Measurements from ENCODE around the gene WNK2. TPM values are rescaled to one million over a fixed set of nuclear protein-coding genes. Genes with fewer than 3 reads are reported as not detected.
"Not testable (repeated sequence)": the region's sequence is repeated elsewhere in the genome, so short reads cannot be mapped to it uniquely, and the experiment has no call there.

The WNK2 gene
- total RNA-seq, 2 experiments from 2014 or later: 1.7 to 2.8 TPM

- Mint-ChIP-seq H3K27me3 (no peaks in the 10 kb centered on the region), H3K4me1 (ENCODE audit: low read depth) (no peaks in the 10 kb centered on the region), H3K9me3 (no peaks in the 10 kb centered on the region), H3K27ac (no peak overlapping the region), H3K4me3 (no peak overlapping the region), H3K36me3 (ENCODE audit: low read depth) (no peaks in the 10 kb centered on the region)
- TF ChIP-seq CTCF (IDR thresholded peaks at IDR 0.05): no peak
- ATAC-seq: no peak
- CTCF ChIA-PET: interaction anchor here (0.9 kb wide), 1 partner anchor 30 kb away, joined by 3 read pairs; no protein-coding TSS in a partner anchor
- POLR2A ChIA-PET: interaction anchor here (1.1 kb wide), 1 partner anchor 168 kb away, joined by 3 read pairs; no protein-coding TSS in a partner anchor
- intact Hi-C loops (cut with micrococcal nuclease): no loop called here
- no peak for DNase-seq
These were observed 145.8 kb downstream of the WNK2 start for GRCh38 chr9:93329629-93330280.

DNA sequence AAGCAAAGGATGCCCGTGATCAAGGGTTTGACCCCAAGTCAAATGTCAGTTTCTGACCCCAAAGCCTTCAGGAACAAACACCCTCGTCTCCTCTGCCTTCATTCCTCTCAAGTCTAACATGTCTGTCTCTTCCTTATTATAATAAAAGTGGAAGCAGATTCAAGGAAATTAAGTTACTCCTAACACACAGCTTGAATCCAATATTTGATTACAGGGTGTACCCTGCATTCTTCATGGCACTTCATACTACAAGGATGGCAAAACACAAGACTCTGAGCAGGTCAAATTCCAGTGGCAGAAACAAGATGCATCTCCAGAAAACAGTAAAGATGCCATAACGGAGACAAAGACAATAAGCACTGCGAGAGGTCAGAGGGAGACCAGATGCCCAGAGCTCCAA is 148.4 kb downstream of the WNK2 start:
- Mint-ChIP-seq H3K27me3 (no peaks in the 10 kb centered on the region), H3K27ac (no peak overlapping the region), H3K36me3 (ENCODE audit: low read depth) (no peaks in the 10 kb centered on the region), H3K9me3 (peaks cover 1% of the 10 kb centered on the region), H3K4me3 (no peak overlapping the region), H3K4me1 (ENCODE audit: low read depth) (no peaks in the 10 kb centered on the region)
- POLR2A ChIA-PET: no interaction called here
- intact Hi-C loops (cut with micrococcal nuclease): no loop called here
- ATAC-seq: no peak
- DNase-seq: no peak
- TF ChIP-seq CTCF (IDR thresholded peaks at IDR 0.05): no peak
- CTCF ChIA-PET: no interaction called here

GRCh38 chr9:93336720-93337119 is 152.8 kb downstream of the WNK2 start:
- TF ChIP-seq CTCF (IDR thresholded peaks at IDR 0.05): no peak
- Mint-ChIP-seq H3K9me3 (peaks cover 11% of the 10 kb centered on the region), H3K4me1 (ENCODE audit: low read depth) (no peaks in the 10 kb centered on the region), H3K4me3 (no peak overlapping the region), H3K27me3 (peaks cover 8% of the 10 kb centered on the region), H3K27ac (no peak overlapping the region), H3K36me3 (ENCODE audit: low read depth) (no peaks in the 10 kb centered on the region)
- ChIA-PET CTCF (interaction anchor here (0.9 kb wide), 1 partner anchor 20 kb away, joined by 3 read pairs; no protein-coding TSS in a partner anchor), POLR2A (no interaction called here)
- no peak for ATAC-seq
- intact Hi-C loops (cut with micrococcal nuclease): no loop called here
- no peak for DNase-seq

- ATAC-seq; H3K36me3 Mint-ChIP-seq (ENCODE audit: low read depth); DNase-seq; POLR2A ChIA-PET; H3K27me3 Mint-ChIP-seq; intact Hi-C loops (cut with micrococcal nuclease); CTCF ChIA-PET; H3K4me3 Mint-ChIP-seq; H3K27ac Mint-ChIP-seq; H3K4me1 Mint-ChIP-seq (ENCODE audit: low read depth): not testable (repeated sequence)
- peaks cover 11% of the 10 kb centered on the region for H3K9me3 Mint-ChIP-seq
These were observed 154.3 kb downstream of the WNK2 start for GRCh38 chr9:93338196-93338595.

DNA sequence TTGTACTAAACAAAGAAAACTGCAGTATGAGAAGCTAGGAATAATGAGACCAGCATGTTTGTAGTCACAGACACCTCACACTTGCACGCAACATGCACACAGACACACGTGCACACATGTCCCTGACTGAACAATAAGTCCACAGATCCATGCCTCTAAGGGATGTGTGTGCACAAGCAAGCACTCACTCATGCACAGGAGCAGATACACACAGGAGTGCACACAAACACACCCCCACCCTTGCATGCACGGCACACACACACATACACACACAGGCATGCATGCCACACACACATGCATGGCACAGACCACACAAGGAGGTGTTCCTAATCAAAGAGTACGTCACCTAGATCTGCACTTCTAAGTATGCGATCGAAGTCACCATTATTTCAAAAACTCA is 156.2 kb downstream of the WNK2 start:
- TF ChIP-seq CTCF (IDR thresholded peaks at IDR 0.05): no peak
- POLR2A ChIA-PET: no interaction called here
- DNase-seq: no peak
- Mint-ChIP-seq H3K9me3 (peaks cover 11% of the 10 kb centered on the region), H3K27ac (no peak overlapping the region), H3K36me3 (ENCODE audit: low read depth) (no peaks in the 10 kb centered on the region), H3K4me1 (ENCODE audit: low read depth) (no peaks in the 10 kb centered on the region), H3K27me3 (peaks cover 15% of the 10 kb centered on the region), H3K4me3 (no peak overlapping the region)
- no peak for ATAC-seq
- CTCF ChIA-PET: no interaction called here
- intact Hi-C loops (cut with micrococcal nuclease): no loop called here

DNA sequence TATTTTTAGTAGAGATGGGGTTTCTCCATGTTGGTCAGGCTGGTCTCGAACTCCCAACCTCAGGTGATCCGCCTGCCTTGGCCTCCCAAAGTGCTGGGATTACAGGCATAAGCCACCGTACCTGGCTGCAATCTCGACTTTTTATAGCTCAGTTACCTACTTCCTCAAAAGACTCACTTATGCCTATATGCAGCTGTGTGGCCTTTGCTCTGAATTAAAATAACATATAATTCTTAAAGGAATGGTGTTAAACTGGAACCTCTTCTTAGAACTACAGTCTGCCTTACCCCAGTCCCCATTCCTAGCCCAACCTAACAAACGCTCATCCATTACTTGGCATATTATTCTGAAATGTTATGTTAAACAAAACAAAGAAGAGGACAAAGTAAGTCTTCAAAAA is 157.9 kb downstream of the WNK2 start:
- POLR2A ChIA-PET: interaction anchor here (0.6 to 1.0 kb wide), 2 partner anchors 112 to 688 kb away, joined by 3 read pairs; no protein-coding TSS in a partner anchor
- H3K4me3 Mint-ChIP-seq; H3K36me3 Mint-ChIP-seq (ENCODE audit: low read depth); H3K27ac Mint-ChIP-seq; CTCF ChIA-PET; DNase-seq; ATAC-seq; intact Hi-C loops (cut with micrococcal nuclease); H3K4me1 Mint-ChIP-seq (ENCODE audit: low read depth): not testable (repeated sequence)
- peaks cover 11% of the 10 kb centered on the region for H3K9me3 Mint-ChIP-seq
- peaks cover 27% of the 10 kb centered on the region for H3K27me3 Mint-ChIP-seq

GRCh38 chr9:93342428-93342827 is 158.5 kb downstream of the WNK2 start:
- CTCF ChIA-PET: not testable (repeated sequence)

More at GRCh38 chr9:93342428-93342827, 158.5 kb downstream of the WNK2 start:
- DNase-seq; ATAC-seq; H3K4me1 Mint-ChIP-seq (ENCODE audit: low read depth); intact Hi-C loops (cut with micrococcal nuclease); H3K27ac Mint-ChIP-seq; H3K36me3 Mint-ChIP-seq (ENCODE audit: low read depth); H3K9me3 Mint-ChIP-seq; H3K4me3 Mint-ChIP-seq: not testable (repeated sequence)
- POLR2A ChIA-PET: interaction anchor here (0.6 to 1.0 kb wide), 2 partner anchors 111 to 687 kb away, joined by 3 read pairs; no protein-coding TSS in a partner anchor
- peaks cover 29% of the 10 kb centered on the region for H3K27me3 Mint-ChIP-seq
